Duodenal mucosa (tissue), 2 donors: ENCODE results near the gene PNMA1.

Experiments
- H3K27ac ChIP-seq: one replicate; pipeline ENCODE4 v1.7.0; 2013; ENCODE audit warnings: low read depth, low read length
- H3K27me3 ChIP-seq, 2 donors: one replicate each; pipeline ENCODE4 v1.7.0; 2013; ENCODE audit warnings: low read length in 2 of 2, control low read depth in 1 of 2; ENCODE audit not compliant: insufficient read depth in 2 of 2, control insufficient read depth in 1 of 2
- H3K36me3 ChIP-seq, 2 donors: one replicate each; pipeline ENCODE4 v1.7.0; 2013; ENCODE audit warnings: low read length in 2 of 2, control low read depth in 1 of 2; ENCODE audit not compliant: insufficient read depth in 2 of 2, control insufficient read depth in 1 of 2
- H3K4me1 ChIP-seq, 2 donors: one replicate each; pipeline ENCODE4 v1.7.0; 2013; ENCODE audit warnings: low read length in 2 of 2, control low read depth in 1 of 2; ENCODE audit not compliant: insufficient read depth in 2 of 2, control insufficient read depth in 1 of 2
- H3K4me3 ChIP-seq, 2 donors: one replicate each; pipeline ENCODE4 v1.7.0; 2013; ENCODE audit warnings: low read length in 2 of 2, low read depth in 1 of 2
- H3K9ac ChIP-seq, 2 donors: one replicate each; pipeline ENCODE4 v1.7.0; 2013; ENCODE audit warnings: low read length in 2 of 2, low read depth in 1 of 2
- H3K9me3 ChIP-seq, 2 donors: one replicate each; pipeline ENCODE4 v1.7.0; 2013; ENCODE audit warnings: low read length in 2 of 2, control low read depth in 1 of 2; ENCODE audit not compliant: control insufficient read depth in 1 of 2

The PNMA1 gene

GRCh38 chr14:73731111-73731510 lies 16.9 kb upstream of the PNMA1 start:
- H3K27ac ChIP-seq = no peak overlapping the region
- no peak overlapping the region for H3K9ac ChIP-seq
- no peaks in the 10 kb centered on the region for H3K9me3 ChIP-seq
- H3K4me1 ChIP-seq = peaks cover 20 to 32% of the 10 kb centered on the region in 2 donors
- no peaks in the 10 kb centered on the region for H3K27me3 ChIP-seq
- H3K36me3 ChIP-seq = peaks cover 27 to 59% of the 10 kb centered on the region in 2 donors
- no peak overlapping the region for H3K4me3 ChIP-seq

- H3K27ac ChIP-seq = peak overlapping the region; percentile 69
- H3K4me1 ChIP-seq = peaks cover 31 to 44% of the 10 kb centered on the region in 2 donors
- no peaks in the 10 kb centered on the region for H3K9me3 ChIP-seq
- H3K9ac ChIP-seq = peak overlapping the region in 1 of 2 donors; percentile 24
- H3K27me3 ChIP-seq = no peaks in the 10 kb centered on the region
- peak overlapping the region; percentile 16 to 40 for H3K4me3 ChIP-seq
- peaks cover 34 to 63% of the 10 kb centered on the region in 2 donors for H3K36me3 ChIP-seq
Measured at GRCh38 chr14:73729556-73730265, 15.5 kb upstream of the PNMA1 start.

GRCh38 chr14:73728717-73729330 lies 14.6 kb upstream of the PNMA1 start:
- no peaks in the 10 kb centered on the region for H3K27me3 ChIP-seq
- H3K4me3 ChIP-seq = peak overlapping the region in 1 of 2 donors; percentile 1
- no peak overlapping the region for H3K27ac ChIP-seq
- peak overlapping the region; percentile 24 to 33 for H3K9ac ChIP-seq
- no peaks in the 10 kb centered on the region for H3K9me3 ChIP-seq
- H3K4me1 ChIP-seq = peaks cover 36 to 53% of the 10 kb centered on the region in 2 donors
- H3K36me3 ChIP-seq = peaks cover 31 to 66% of the 10 kb centered on the region in 2 donors

GRCh38 chr14:73727166-73727565 lies 13.0 kb upstream of the PNMA1 start:
- Histone ChIP-seq H3K27ac (peak overlapping the region; percentile 18), H3K36me3 (peaks cover 37 to 82% of the 10 kb centered on the region in 2 donors), H3K9me3 (no peaks in the 10 kb centered on the region), H3K4me1 (peaks cover 36 to 58% of the 10 kb centered on the region in 2 donors), H3K27me3 (no peaks in the 10 kb centered on the region), H3K9ac (no peak overlapping the region), H3K4me3 (no peak overlapping the region)

- Histone ChIP-seq H3K36me3 (peaks cover 43 to 83% of the 10 kb centered on the region in 2 donors), H3K4me3 (no peak overlapping the region), H3K9ac (no peak overlapping the region), H3K4me1 (peaks cover 36 to 58% of the 10 kb centered on the region in 2 donors), H3K27ac (no peak overlapping the region), H3K9me3 (no peaks in the 10 kb centered on the region), H3K27me3 (no peaks in the 10 kb centered on the region)
Measured at GRCh38 chr14:73726025-73726961, 12.1 kb upstream of the PNMA1 start.

GRCh38 chr14:73725116-73726024 lies 11.2 kb upstream of the PNMA1 start:
- no peak overlapping the region for H3K9ac ChIP-seq
- H3K9me3 ChIP-seq = no peaks in the 10 kb centered on the region
- H3K27me3 ChIP-seq = no peaks in the 10 kb centered on the region
- H3K4me3 ChIP-seq = no peak overlapping the region
- H3K36me3 ChIP-seq = peaks cover 51 to 86% of the 10 kb centered on the region in 2 donors
- no peak overlapping the region for H3K27ac ChIP-seq
- H3K4me1 ChIP-seq = peaks cover 34 to 49% of the 10 kb centered on the region in 2 donors

GRCh38 chr14:73724696-73725095 lies 10.5 kb upstream of the PNMA1 start:
- Histone ChIP-seq H3K9me3 (no peaks in the 10 kb centered on the region), H3K4me1 (peaks cover 30 to 42% of the 10 kb centered on the region in 2 donors), H3K27ac (no peak overlapping the region), H3K9ac (no peak overlapping the region), H3K4me3 (no peak overlapping the region), H3K27me3 (no peaks in the 10 kb centered on the region), H3K36me3 (peaks cover 50 to 86% of the 10 kb centered on the region in 2 donors)

- Histone ChIP-seq H3K27ac (peak overlapping the region; percentile 41), H3K36me3 (peaks cover 55 to 85% of the 10 kb centered on the region in 2 donors), H3K4me1 (peaks cover 23 to 36% of the 10 kb centered on the region in 2 donors), H3K9me3 (no peaks in the 10 kb centered on the region), H3K9ac (peak overlapping the region in 1 of 2 donors; percentile 8), H3K27me3 (no peaks in the 10 kb centered on the region), H3K4me3 (no peak overlapping the region)
Measured at GRCh38 chr14:73723797-73724661, 9.8 kb upstream of the PNMA1 start.
